H9 (cell line): ENCODE results near the gene TACC2. TPM values are rescaled to one million over a fixed set of nuclear protein-coding genes. Genes with fewer than 3 reads are reported as not detected.

Source experiments
- DNase-seq: peaks from one replicate; pipeline ENCODE4 v3.0.0-alpha.2; 2017
- H2AFZ ChIP-seq: one replicate; pipeline ENCODE4 v1.6.1; 2013; ENCODE audit warnings: mild to moderate bottlenecking, low read length, control low read depth, moderate library complexity
- H2AK5ac ChIP-seq: 2 replicates; pipeline ENCODE4 v1.6.1; 2013; ENCODE audit warnings: low read length, control low read depth, mixed read lengths; ENCODE audit not compliant: insufficient read length
- H2BK120ac ChIP-seq: one replicate; pipeline ENCODE4 v1.6.1; 2013; ENCODE audit warnings: low read depth, mild to moderate bottlenecking, low read length, control low read depth, inconsistent platforms; ENCODE audit not compliant: poor library complexity, severe bottlenecking
- H2BK12ac ChIP-seq: 2 replicates; pipeline ENCODE4 v1.6.1; 2013; ENCODE audit warnings: low read length, control low read depth, mixed read lengths, low read depth; ENCODE audit not compliant: insufficient read length
- H2BK15ac ChIP-seq: 2 replicates; pipeline ENCODE4 v1.6.1; 2013; ENCODE audit warnings: low read depth, low read length, control low read depth
- H2BK20ac ChIP-seq: one replicate; pipeline ENCODE4 v1.6.1; 2013; ENCODE audit warnings: low read depth, mild to moderate bottlenecking, low read length, control low read depth, inconsistent platforms; ENCODE audit not compliant: poor library complexity, severe bottlenecking
- H2BK5ac ChIP-seq: 2 replicates; pipeline ENCODE4 v1.6.1; 2013; ENCODE audit warnings: low read length, control low read depth, mixed read lengths; ENCODE audit not compliant: insufficient read length
- H3K14ac ChIP-seq: 2 replicates; pipeline ENCODE4 v1.6.1; 2013; ENCODE audit warnings: low read length, control low read depth; ENCODE audit not compliant: insufficient read depth
- H3K18ac ChIP-seq: 2 replicates; pipeline ENCODE4 v1.6.1; 2013; ENCODE audit warnings: low read depth, mild to moderate bottlenecking, mixed read lengths, low read length, control low read depth; ENCODE audit not compliant: insufficient read length
- H3K23ac ChIP-seq: 2 replicates; pipeline ENCODE4 v1.6.1; 2013; ENCODE audit warnings: low read length, control low read depth, mixed read lengths, low read depth; ENCODE audit not compliant: insufficient read length
- H3K23me2 ChIP-seq: 2 replicates; pipeline ENCODE4 v1.6.1; 2013; ENCODE audit warnings: low read depth, mild to moderate bottlenecking, mixed read lengths, low read length, control low read depth; ENCODE audit not compliant: insufficient read length, poor library complexity, severe bottlenecking
- H3K27ac ChIP-seq: 2 replicates; pipeline ENCODE4 v1.5.1; 2013; ENCODE audit warnings: low read length, control low read depth, mixed read lengths, low read depth; ENCODE audit not compliant: insufficient read length
- H3K27me3 ChIP-seq: 2 replicates; pipeline ENCODE4 v1.6.1; 2013; ENCODE audit warnings: low read length, control low read depth, inconsistent platforms; ENCODE audit not compliant: insufficient read depth
- H3K4ac ChIP-seq: 2 replicates; pipeline ENCODE4 v1.6.1; 2013; ENCODE audit warnings: low read depth, mild to moderate bottlenecking, control low read depth, inconsistent platforms, low read length, moderate library complexity
- H3K4me1 ChIP-seq: 2 replicates; pipeline ENCODE4 v1.6.1; 2013; ENCODE audit warnings: low read length, control low read depth, inconsistent platforms; ENCODE audit not compliant: insufficient read depth
- H3K4me2 ChIP-seq: 2 replicates; pipeline ENCODE4 v1.6.1; 2013; ENCODE audit warnings: low read length, control low read depth, mixed read lengths; ENCODE audit not compliant: insufficient read length, insufficient read depth
- H3K56ac ChIP-seq: 2 replicates; pipeline ENCODE4 v1.6.1; 2013; ENCODE audit warnings: low read depth, mild to moderate bottlenecking, mixed read lengths, low read length, control low read depth; ENCODE audit not compliant: insufficient read length
- H3K79me1 ChIP-seq: 2 replicates; pipeline ENCODE4 v1.6.1; 2013; ENCODE audit warnings: low read depth, mild to moderate bottlenecking, moderate library complexity, low read length, control low read depth, inconsistent platforms; ENCODE audit not compliant: insufficient read depth, poor library complexity, severe bottlenecking
- H3K79me2 ChIP-seq: 2 replicates; pipeline ENCODE4 v1.6.1; 2013; ENCODE audit warnings: low read length, control low read depth, inconsistent platforms; ENCODE audit not compliant: insufficient read depth
- H3K9ac ChIP-seq: 2 replicates; pipeline ENCODE4 v1.6.1; 2013; ENCODE audit warnings: low read length, control low read depth, mixed read lengths; ENCODE audit not compliant: insufficient read length; ENCODE audit errors: extremely low read depth
- H3K9me3 ChIP-seq: one replicate; pipeline ENCODE4 v1.6.1; 2013; ENCODE audit warnings: low read depth, low read length, inconsistent platforms; ENCODE audit not compliant: control insufficient read depth
- H3T11ph ChIP-seq: one replicate; pipeline ENCODE4 v1.6.1; 2013; ENCODE audit warnings: mild to moderate bottlenecking, low read length, control low read depth, inconsistent platforms
- H4K20me1 ChIP-seq: one replicate; pipeline ENCODE4 v1.6.1; 2013; ENCODE audit not compliant: control insufficient read depth, insufficient read length, insufficient read depth
- H4K5ac ChIP-seq: 2 replicates; pipeline ENCODE4 v1.6.1; 2013; ENCODE audit warnings: low read depth, mild to moderate bottlenecking, mixed read lengths, low read length, control low read depth; ENCODE audit not compliant: insufficient read length
- H4K8ac ChIP-seq: replicated peaks from 2 replicates; pipeline ENCODE4 v1.6.1; 2013; ENCODE audit warnings: low read length, control low read depth, mixed read lengths, low read depth; ENCODE audit not compliant: insufficient read length
- H4K91ac ChIP-seq: 2 replicates; pipeline ENCODE4 v1.6.1; 2013; ENCODE audit warnings: low read depth, mild to moderate bottlenecking, moderate library complexity, mixed read lengths, low read length, control low read depth; ENCODE audit not compliant: insufficient read length
- H3K27ac Mint-ChIP-seq, 3 experiments: 2 replicates in 2 of 3; 3 replicates in 1 of 3; pipeline ENCODE4 v1.8.0; 2020 to 2021; ENCODE audit warnings: mixed read lengths in 3 of 3, mild to moderate bottlenecking in 1 of 3, moderate library complexity in 1 of 3
- H3K27me3 Mint-ChIP-seq: 2 replicates; pipeline ENCODE4 v1.8.0; 2021; ENCODE audit warnings: low read depth, mild to moderate bottlenecking, moderate library complexity, mixed read lengths
- H3K36me3 Mint-ChIP-seq, 3 experiments: 2 replicates in 2 of 3; 3 replicates in 1 of 3; pipeline ENCODE4 v1.8.0; 2020 to 2021; ENCODE audit warnings: low read depth in 3 of 3, mixed read lengths in 3 of 3; ENCODE audit not compliant: insufficient read depth in 1 of 3
- H3K4me1 Mint-ChIP-seq, 2 experiments: 2 replicates each; pipeline ENCODE4 v1.8.0; 2020; ENCODE audit warnings: mixed read lengths in 2 of 2
- H3K4me3 Mint-ChIP-seq, 2 experiments: 2 replicates in 1 of 2; 3 replicates in 1 of 2; pipeline ENCODE4 v1.8.0; 2020 to 2021; ENCODE audit warnings: mild to moderate bottlenecking in 2 of 2, mixed read lengths in 2 of 2, moderate library complexity in 1 of 2
- H3K9me3 Mint-ChIP-seq, 2 experiments: 2 replicates in 1 of 2; 3 replicates in 1 of 2; pipeline ENCODE4 v1.8.0; 2020; ENCODE audit warnings: mild to moderate bottlenecking in 2 of 2, mixed read lengths in 2 of 2, moderate library complexity in 1 of 2
- WGBS: extraction: QIAGEN DNeasy Blood & Tissue Kit; methylation state at CpG from one replicate; pipeline ENCODE4 v1.1.7; 2013; ENCODE audit warnings: missing lambda C conversion rate, low lambda C conversion rate, mixed read lengths; ENCODE audit not compliant: insufficient read length; ENCODE audit errors: extremely low coverage; 5-methylcytosine and 5-hydroxymethylcytosine counted together
- total RNA-seq: library from RNA; stranded (reverse); gene quantifications from 2 replicates; pipeline ENCODE4 v1.2.1, GENCODE V29; 2021
- TF ChIP-seq, protein P1 (sequence below): fragments of 200-600 bp; sonication (generic); conservative IDR thresholded peaks from 3 replicates; pipeline ENCODE4 v1.8.0; 2021; ENCODE audit warnings: antibody characterized with exemption, mild to moderate bottlenecking

Gene TACC2
- total RNA-seq, 1 experiment from 2014 or later = 58.1 TPM

DNA sequence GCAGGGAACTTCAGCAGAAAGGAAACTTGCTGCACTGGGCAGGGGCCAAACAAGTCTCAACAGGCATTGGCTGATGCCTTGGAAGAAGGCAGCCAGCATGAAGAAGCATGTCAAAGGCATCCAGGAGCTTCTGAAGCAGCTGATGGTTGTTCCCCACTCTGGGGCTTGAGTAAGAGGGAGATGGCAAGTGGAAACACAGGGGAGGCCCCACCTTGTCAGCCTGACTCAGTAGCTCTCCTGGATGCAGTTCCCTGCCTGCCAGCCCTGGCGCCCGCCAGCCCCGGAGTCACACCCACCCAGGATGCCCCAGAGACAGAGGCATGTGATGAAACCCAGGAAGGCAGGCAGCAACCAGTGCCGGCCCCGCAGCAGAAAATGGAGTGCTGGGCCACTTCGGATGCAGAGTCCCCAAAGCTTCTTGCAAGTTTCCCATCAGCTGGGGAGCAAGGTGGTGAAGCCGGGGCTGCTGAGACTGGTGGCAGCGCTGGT is 96.5 kb downstream of the TACC2 start:
- Histone ChIP-seq H3K9me3 (no peaks in the 10 kb centered on the region), H2AFZ (no peak overlapping the region), H3K79me2 (no peaks in the 10 kb centered on the region), H3K27me3 (no peaks in the 10 kb centered on the region), H4K91ac (no peak overlapping the region), H4K5ac (no peak overlapping the region), H3K14ac (no peak overlapping the region), H3K4me1 (no peaks in the 10 kb centered on the region), H3K23me2 (no peaks in the 10 kb centered on the region), H3K23ac (no peak overlapping the region), H4K20me1 (no peaks in the 10 kb centered on the region), H3K56ac (no peak overlapping the region), H3K79me1 (no peaks in the 10 kb centered on the region), H3K4me2 (no peak overlapping the region), H4K8ac (no peak overlapping the region), H2AK5ac (no peak overlapping the region), H3K18ac (no peak overlapping the region), H3T11ph (no peak overlapping the region), H3K27ac (no peak overlapping the region), H2BK20ac (no peak overlapping the region), H3K4ac (no peak overlapping the region), H2BK15ac (no peak overlapping the region), H3K9ac (no peak overlapping the region), H2BK120ac (no peak overlapping the region), H2BK12ac (no peak overlapping the region), H2BK5ac (no peak overlapping the region)
- Mint-ChIP-seq H3K27me3 (peaks cover 1% of the 10 kb centered on the region; the same call in 1 of the 2 replicates), H3K4me1 (no peaks in the 10 kb centered on the region), H3K27ac (no peak overlapping the region), H3K36me3 (no peaks in the 10 kb centered on the region; a peak in 2 of 7 replicates), H3K4me3 (no peak overlapping the region), H3K9me3 (no peaks in the 10 kb centered on the region)
- no peak for DNase-seq
- TF ChIP-seq, protein P1, sequence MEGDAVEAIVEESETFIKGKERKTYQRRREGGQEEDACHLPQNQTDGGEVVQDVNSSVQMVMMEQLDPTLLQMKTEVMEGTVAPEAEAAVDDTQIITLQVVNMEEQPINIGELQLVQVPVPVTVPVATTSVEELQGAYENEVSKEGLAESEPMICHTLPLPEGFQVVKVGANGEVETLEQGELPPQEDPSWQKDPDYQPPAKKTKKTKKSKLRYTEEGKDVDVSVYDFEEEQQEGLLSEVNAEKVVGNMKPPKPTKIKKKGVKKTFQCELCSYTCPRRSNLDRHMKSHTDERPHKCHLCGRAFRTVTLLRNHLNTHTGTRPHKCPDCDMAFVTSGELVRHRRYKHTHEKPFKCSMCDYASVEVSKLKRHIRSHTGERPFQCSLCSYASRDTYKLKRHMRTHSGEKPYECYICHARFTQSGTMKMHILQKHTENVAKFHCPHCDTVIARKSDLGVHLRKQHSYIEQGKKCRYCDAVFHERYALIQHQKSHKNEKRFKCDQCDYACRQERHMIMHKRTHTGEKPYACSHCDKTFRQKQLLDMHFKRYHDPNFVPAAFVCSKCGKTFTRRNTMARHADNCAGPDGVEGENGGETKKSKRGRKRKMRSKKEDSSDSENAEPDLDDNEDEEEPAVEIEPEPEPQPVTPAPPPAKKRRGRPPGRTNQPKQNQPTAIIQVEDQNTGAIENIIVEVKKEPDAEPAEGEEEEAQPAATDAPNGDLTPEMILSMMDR = no peak
- WGBS = no CpG with 5 or more reads among the region's 8 CpGs
